OCI-LY7 (cell line): ENCODE data around the gene TREML4. TPM values are rescaled to one million over a fixed set of nuclear protein-coding genes. Genes with fewer than 3 reads are reported as not detected.

Experiments used
- BruUV-seq: library from RNA; stranded (reverse); fragments of 400-500 nt; replicated peaks from 2 replicates; lab custom pipeline; 2021; lab: Mats Ljungman, UMichigan
- CTCF ChIA-PET: fragments of 300-600 bp; sonication (Branson Sonifier 250); formaldehyde crosslinking; loops from one replicate; lab custom pipeline; 2022; ENCODE audit warnings: antibody characterized with exemption; ENCODE audit not compliant: unreplicated experiment; lab: Charles Lee
- POLR2A ChIA-PET: fragments of 300-600 bp; sonication (Branson Sonifier 250); formaldehyde crosslinking; loops from one replicate; lab custom pipeline; 2022; ENCODE audit warnings: antibody characterized with exemption; lab: Charles Lee
- DNase-seq: peaks from one replicate; pipeline ENCODE4 v3.0.0-alpha.2; 2015; ENCODE audit warnings: low spot score
- H2AFZ ChIP-seq: fragments of 200-600 bp; sonication (generic), shearing (Covaris generic); 2 replicates; pipeline ENCODE4 v1.6.1; 2014; ENCODE audit warnings: mild to moderate bottlenecking, antibody characterized with exemption, low read length, moderate library complexity
- H3K27ac ChIP-seq: fragments of 200-600 bp; sonication (generic); 2 replicates; pipeline ENCODE4 v1.5.1; 2014; ENCODE audit warnings: mixed run types, low read depth, mild to moderate bottlenecking, moderate library complexity, low read length, inconsistent platforms; ENCODE audit not compliant: poor library complexity, severe bottlenecking
- H3K36me3 ChIP-seq: fragments of 200-600 bp; sonication (generic); 2 replicates; pipeline ENCODE4 v1.6.1; 2014; ENCODE audit warnings: mild to moderate bottlenecking, antibody characterized with exemption, low read length, moderate library complexity, mixed read lengths; ENCODE audit not compliant: insufficient read depth
- H3K4me1 ChIP-seq: fragments of 200-600 bp; sonication (generic); 2 replicates; pipeline ENCODE4 v1.5.1; 2014; ENCODE audit warnings: mild to moderate bottlenecking, low read length; ENCODE audit not compliant: insufficient read depth, poor library complexity, severe bottlenecking
- H3K4me2 ChIP-seq: fragments of 200-600 bp; sonication (generic); 2 replicates; pipeline ENCODE4 v1.6.1; 2014; ENCODE audit warnings: mild to moderate bottlenecking, low read length
- H3K4me3 ChIP-seq: fragments of 200-600 bp; sonication (generic); 2 replicates; pipeline ENCODE4 v1.5.1; 2014; ENCODE audit warnings: mild to moderate bottlenecking, low read depth, low read length; ENCODE audit not compliant: poor library complexity, severe bottlenecking
- H3K79me2 ChIP-seq: fragments of 200-600 bp; sonication (generic); 2 replicates; pipeline ENCODE4 v1.6.1; 2016; ENCODE audit warnings: low read depth, mild to moderate bottlenecking, low read length, moderate library complexity, mixed read lengths; ENCODE audit not compliant: insufficient read depth
- H3K9me2 ChIP-seq: fragments of 200-600 bp; sonication (generic); 2 replicates; pipeline ENCODE4 v1.6.1; 2016; ENCODE audit warnings: mild to moderate bottlenecking, low read length, mixed read lengths; ENCODE audit not compliant: insufficient read depth
- H3K9me3 ChIP-seq: fragments of 200-600 bp; sonication (generic); 2 replicates; pipeline ENCODE4 v1.6.1; 2014; ENCODE audit warnings: mild to moderate bottlenecking, mixed run types, low read length, mixed read lengths
- H4K20me1 ChIP-seq: fragments of 200-600 bp; sonication (generic); 2 replicates; pipeline ENCODE4 v1.6.1; 2014; ENCODE audit warnings: mild to moderate bottlenecking, antibody characterized with exemption, low read length, moderate library complexity, mixed read lengths; ENCODE audit not compliant: insufficient read depth
- EZH2phosphoT487 ChIP-seq: fragments of 200-600 bp; sonication (generic); IDR thresholded peaks from 2 replicates; pipeline ENCODE4 v1.6.1; 2018; ENCODE audit warnings: low read depth, borderline replicate concordance, mild to moderate bottlenecking, mixed run types, antibody characterized with exemption, low read length, moderate library complexity, mixed read lengths
- intact Hi-C: fragments of 100-400 bp; cut with micrococcal nuclease; formaldehyde crosslinking; loops from one replicate; pipeline ENCODE4 v1.10.0; 2022; ENCODE audit not compliant: unreplicated experiment
- total RNA-seq, 2 experiments: library from RNA; depleted of rRNA in 1 of 2; stranded (reverse); fragments of >200 nt in 1 of 2; shearing (Covaris generic) in 1 of 2; gene quantifications; 2 replicates each; pipeline ENCODE4 v1.2.3, GENCODE V29; 2014 to 2022
- TF ChIP-seq, protein P1 (sequence below): fragments of 200-600 bp; sonication (generic); conservative IDR thresholded peaks from 2 replicates; pipeline ENCODE4 v1.5.1; 2014; ENCODE audit warnings: mild to moderate bottlenecking, antibody characterized with exemption, low read length, moderate library complexity, mixed read lengths

Gene TREML4
- total RNA-seq, 2 experiments from 2014 or later: not detected

DNA sequence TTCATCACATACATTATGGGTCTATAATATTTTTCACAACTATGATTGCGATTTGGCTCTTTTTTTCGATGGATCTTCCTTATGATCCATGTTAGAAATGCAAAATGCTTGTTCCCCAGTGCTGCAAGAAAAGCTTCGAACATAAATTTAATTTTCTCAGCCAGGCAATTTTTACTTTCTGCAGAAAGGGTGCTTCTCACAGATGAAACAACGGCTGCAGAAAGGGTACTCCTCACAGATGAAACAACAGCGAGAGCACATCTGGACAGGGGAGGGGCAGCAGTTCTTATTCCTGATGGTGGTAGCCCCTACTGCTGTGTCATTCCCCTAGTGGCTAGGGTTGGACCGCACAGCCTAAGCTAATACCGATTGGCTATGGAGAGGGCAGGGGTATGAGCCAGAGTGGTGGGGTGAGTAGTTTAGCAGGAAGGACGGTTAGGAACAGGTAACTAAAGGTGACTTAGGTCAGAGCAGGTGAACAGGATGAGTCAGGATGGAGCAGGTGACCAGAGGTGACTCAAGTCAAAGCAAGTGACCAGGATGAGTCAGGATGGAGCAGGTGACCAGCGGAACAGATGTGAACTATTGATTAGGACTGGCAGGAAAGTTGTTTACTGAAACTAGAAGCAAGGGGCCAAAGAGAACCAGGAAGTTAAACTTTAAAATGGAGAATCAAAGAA, 13.4 kb upstream of the TREML4 start:
- Histone ChIP-seq H3K4me1 (peaks cover under 1% of the 10 kb centered on the region), H3K4me2 (no peak overlapping the region), H3K4me3 (no peak overlapping the region), H4K20me1 (no peaks in the 10 kb centered on the region), H3K9me2 (no peaks in the 10 kb centered on the region), H3K27ac (no peak overlapping the region), H2AFZ (no peak overlapping the region), H3K36me3 (no peaks in the 10 kb centered on the region), H3K79me2 (no peaks in the 10 kb centered on the region), H3K9me3 (peaks cover 10% of the 10 kb centered on the region)
- no peak for DNase-seq
- TF ChIP-seq, protein P1, sequence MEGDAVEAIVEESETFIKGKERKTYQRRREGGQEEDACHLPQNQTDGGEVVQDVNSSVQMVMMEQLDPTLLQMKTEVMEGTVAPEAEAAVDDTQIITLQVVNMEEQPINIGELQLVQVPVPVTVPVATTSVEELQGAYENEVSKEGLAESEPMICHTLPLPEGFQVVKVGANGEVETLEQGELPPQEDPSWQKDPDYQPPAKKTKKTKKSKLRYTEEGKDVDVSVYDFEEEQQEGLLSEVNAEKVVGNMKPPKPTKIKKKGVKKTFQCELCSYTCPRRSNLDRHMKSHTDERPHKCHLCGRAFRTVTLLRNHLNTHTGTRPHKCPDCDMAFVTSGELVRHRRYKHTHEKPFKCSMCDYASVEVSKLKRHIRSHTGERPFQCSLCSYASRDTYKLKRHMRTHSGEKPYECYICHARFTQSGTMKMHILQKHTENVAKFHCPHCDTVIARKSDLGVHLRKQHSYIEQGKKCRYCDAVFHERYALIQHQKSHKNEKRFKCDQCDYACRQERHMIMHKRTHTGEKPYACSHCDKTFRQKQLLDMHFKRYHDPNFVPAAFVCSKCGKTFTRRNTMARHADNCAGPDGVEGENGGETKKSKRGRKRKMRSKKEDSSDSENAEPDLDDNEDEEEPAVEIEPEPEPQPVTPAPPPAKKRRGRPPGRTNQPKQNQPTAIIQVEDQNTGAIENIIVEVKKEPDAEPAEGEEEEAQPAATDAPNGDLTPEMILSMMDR: no peak
- TF ChIP-seq EZH2phosphoT487: no peak
- POLR2A ChIA-PET: no interaction called here
- BruUV-seq: no TSS peak
- CTCF ChIA-PET: no interaction called here
- intact Hi-C loops: no loop called here

DNA sequence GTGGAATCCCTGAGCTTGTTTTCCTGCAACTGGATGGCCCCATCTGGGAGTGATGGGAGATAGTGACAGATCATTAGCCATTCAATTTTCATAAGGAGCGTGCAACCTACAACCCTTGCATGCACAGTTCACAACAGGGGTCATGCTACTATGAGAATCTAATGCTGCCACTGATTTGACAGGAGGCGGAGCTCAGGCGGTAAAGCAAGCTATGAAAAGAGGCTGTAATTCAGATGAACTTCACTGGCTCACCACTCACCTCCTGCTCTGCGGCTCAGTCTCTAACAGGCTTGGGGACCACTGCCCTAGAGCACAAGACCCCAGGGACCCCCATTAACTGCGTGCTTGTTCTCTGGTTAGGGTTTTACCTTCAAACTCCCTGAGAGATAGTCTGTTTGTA, 12.4 kb upstream of the TREML4 start:
- H3K36me3 ChIP-seq: no peaks in the 10 kb centered on the region
- H2AFZ ChIP-seq: no peak overlapping the region
- H3K4me1 ChIP-seq: no peaks in the 10 kb centered on the region
- no peaks in the 10 kb centered on the region for H3K79me2 ChIP-seq
- DNase-seq: no peak
- H3K27ac ChIP-seq: no peak overlapping the region
- BruUV-seq: no TSS peak
- TF ChIP-seq, protein P1: no peak
- no peak for TF ChIP-seq EZH2phosphoT487
- POLR2A ChIA-PET: interaction anchor here (1.5 kb wide), 1 partner anchor 9 kb away, joined by 4 read pairs; no protein-coding TSS in a partner anchor
- peaks cover 16% of the 10 kb centered on the region for H3K9me3 ChIP-seq
- CTCF ChIA-PET: no interaction called here
- H3K4me3 ChIP-seq: no peak overlapping the region
- no peaks in the 10 kb centered on the region for H4K20me1 ChIP-seq
- intact Hi-C loops: no loop called here
- H3K4me2 ChIP-seq: no peak overlapping the region
- no peaks in the 10 kb centered on the region for H3K9me2 ChIP-seq

DNA sequence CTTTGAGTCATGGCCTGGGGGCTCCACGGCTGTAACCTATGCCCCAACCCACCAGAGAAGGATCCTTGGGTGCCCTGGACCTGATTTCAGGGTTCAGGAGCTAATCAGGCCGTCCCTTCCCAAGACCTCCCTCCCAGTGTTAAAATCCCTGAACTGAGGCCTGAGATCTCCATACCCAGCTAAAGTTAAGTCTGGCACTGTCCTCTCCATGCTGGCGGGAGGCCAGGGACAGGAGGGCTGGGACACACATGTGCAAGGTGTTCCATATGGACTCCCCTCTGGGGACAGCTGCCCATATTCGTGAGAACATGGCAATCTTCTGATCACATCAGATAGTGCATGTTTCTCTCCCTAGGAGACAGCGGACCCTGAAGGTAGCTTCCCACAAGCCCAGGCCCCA, 11.5 kb upstream of the TREML4 start:
- H3K4me2 ChIP-seq: no peak overlapping the region
- no peak overlapping the region for H3K4me3 ChIP-seq
- H3K36me3 ChIP-seq: no peaks in the 10 kb centered on the region
- POLR2A ChIA-PET: interaction anchor here (1.5 kb wide), 1 partner anchor 8 kb away, joined by 4 read pairs; no protein-coding TSS in a partner anchor
- H3K79me2 ChIP-seq: no peaks in the 10 kb centered on the region
- no peak for DNase-seq
- no TSS peak for BruUV-seq
- H3K4me1 ChIP-seq: no peaks in the 10 kb centered on the region
- no peaks in the 10 kb centered on the region for H3K9me2 ChIP-seq
- H4K20me1 ChIP-seq: no peaks in the 10 kb centered on the region
- CTCF ChIA-PET: no interaction called here
- H2AFZ ChIP-seq: no peak overlapping the region
- H3K27ac ChIP-seq: no peak overlapping the region
- intact Hi-C loops: no loop called here
- TF ChIP-seq, protein P1: no peak
- no peak for TF ChIP-seq EZH2phosphoT487
- peaks cover 16% of the 10 kb centered on the region for H3K9me3 ChIP-seq
